Measurements from ENCODE around the gene MYO7A.
"Not testable (repeated sequence)": the region's sequence is repeated elsewhere in the genome, so short reads cannot be mapped to it uniquely, and the experiment has no call there.

Gene MYO7A

DNA sequence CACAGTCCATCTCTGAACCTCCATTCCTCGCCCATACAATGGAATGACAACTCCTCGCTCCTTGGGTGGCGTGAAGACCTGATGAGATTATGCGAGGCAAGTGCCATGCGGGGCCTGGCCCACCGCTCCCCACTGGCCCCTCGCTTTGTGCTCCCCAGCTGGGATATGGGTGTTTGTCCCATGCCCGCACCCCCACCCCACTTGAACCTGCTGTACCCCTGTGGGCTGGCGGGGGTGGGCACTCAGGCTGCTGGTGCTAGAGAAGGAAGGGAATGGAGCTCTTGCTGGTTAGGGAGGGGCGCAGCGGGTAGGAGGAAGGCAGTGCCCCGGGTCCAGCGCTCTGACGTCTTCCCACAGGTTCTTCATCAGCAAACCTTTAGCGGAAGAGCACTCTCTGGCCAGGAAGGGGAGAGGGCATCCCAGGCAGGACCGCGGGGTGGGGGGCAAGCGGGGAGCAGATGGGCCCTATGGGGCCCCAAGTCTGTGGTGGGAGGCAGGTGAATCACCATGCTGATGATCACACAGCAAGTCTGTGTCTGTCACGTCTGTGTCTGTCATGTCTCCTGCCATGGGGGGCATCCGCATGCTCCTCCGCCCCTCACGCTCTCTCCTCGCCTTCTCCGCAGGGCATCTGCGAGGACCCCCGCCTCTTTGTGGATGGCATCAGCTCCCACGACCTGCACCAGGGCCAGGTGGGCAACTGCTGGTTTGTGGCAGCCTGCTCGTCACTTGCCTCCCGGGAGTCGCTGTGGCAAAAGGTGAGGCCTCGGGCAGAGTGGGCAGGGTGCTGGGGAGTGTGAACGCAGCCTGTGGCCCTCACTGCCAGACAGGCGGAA is 34.8 kb upstream of the MYO7A start:
- DNase-seq: no peak

DNA sequence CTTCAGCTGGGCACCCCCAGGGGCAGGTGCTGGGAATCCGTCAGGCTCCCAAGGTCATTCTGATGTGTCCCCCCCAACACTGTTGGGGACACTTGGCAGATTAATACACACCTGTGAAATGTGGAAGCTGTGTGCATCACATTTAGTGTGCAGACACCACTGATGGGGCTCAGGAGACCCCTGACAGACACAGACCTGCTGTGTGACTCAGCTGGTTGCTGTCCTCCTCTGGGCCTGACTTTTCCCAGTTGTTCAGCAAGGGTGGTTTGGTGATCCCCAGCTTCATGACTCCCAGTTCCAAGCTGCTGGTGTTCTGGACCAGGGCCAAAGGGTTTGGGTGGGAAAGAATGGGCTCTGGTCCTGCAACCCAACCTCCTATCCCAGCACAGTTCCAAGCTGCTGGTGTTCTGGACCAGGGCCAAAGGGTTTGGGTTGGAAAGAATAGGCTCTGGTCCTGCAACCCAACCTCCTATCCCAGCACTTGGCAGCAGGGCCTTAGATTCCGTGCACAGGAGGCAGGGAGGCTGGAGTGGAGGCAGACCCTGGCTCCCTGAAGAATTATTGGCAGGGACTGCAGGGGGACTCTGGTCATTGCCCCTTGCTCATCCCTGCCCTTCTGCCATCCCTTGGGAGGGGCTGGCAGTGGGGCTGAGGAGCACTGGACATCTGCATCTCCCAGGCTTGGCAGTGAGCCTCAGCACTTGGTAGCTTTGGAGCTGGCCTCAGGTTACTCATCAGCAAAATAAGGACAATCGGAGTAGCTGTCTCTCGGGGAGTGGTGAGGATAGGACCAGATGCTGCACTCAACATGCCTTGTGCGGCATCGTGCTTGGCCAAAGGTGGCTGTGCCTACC is 33.8 kb upstream of the MYO7A start:
- DNase-seq: no peak

DNA sequence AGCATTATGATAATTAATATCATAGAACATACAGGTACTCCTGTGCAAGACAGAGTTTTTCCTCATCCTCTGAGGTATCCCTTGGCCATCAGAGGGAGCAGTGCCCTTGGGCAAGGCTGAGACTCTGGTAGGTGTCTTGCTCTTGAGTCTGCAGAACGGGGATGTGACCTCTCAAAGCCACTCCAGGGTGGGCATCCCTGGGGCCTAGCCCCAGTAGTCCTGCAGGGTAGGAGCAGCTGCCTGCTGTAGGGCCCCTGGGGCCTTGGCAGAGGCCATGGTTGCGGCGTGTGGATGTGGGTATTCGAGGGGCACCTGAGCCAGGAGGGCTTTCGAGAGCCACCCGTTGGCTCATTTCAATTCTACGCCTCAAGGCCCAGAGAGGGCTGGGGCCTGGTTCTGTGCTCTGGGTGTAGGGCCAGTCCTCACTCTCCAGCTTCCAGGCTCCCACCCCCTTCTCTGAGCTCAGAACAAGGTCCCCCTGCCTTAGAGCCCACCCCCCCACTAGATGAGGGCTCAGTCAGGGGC is 33.1 kb upstream of the MYO7A start:
- no peak for DNase-seq

DNA sequence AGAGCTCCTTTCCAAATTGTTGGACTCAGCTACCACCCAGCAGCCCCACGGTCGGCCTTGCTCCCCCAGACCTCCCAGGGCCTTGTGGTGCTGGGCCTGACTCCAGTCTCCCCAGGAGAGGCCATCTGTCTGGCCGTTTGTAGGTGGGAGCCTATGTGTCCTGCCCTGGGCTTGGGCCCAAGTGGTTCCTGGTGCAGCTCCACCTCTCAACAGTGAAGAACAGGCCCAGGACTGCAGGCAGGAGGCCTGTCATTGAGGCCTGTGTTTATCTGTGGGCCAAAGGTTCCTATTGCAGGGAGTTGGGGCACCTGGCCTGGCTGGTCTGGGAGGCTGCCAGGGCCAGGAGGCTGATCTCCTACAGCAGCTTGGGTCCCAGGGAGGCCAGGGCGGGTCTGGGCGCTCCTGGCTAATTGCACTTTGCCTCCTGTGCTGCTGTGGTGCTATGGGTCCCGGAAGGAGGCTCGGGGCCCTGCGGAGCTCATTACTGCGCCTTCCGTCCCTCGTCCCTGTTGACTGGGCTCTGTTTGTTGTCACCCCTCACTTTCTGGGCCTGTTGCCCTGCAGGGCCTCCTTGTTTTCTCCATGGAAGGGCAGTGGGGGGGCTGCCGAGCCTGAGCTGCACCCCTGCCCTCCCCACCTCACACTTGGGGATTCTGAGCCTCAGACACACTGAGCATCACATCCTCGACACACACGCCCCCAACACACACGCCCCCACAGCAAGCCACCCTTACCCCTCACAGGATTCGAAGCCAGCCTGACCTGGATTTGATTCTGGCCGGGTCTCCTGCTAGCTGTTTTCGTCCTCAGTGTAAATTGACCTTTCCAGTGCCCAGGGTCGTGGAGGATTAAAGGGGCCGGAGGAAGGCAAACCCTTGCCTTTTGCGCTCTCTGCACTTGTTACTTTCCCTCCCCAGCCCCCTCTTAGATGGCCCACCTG is 32.2 kb upstream of the MYO7A start:
- DNase-seq: no peak

DNA sequence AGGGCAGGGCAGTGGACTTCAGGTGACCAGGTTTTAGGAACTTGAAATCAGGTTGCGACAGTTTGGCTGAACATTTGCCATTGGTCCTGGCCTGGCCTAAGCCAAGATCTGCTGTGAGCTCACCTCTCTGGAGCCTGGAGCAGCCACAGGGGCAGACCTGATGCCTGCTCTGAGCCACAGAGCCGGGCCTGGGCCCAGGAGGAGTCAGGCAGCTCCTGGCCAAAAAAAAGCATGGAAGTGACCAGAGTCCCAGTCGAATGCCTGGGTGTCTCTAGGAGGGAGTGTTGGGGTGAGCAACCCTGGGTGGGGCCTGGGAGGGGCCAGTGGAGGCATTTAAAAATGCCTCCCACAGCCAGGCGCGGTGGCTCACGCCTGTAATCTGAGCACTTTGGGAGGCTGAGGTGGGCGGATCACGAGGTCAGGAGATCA is 31.4 kb upstream of the MYO7A start:
- DNase-seq: no peak

DNA sequence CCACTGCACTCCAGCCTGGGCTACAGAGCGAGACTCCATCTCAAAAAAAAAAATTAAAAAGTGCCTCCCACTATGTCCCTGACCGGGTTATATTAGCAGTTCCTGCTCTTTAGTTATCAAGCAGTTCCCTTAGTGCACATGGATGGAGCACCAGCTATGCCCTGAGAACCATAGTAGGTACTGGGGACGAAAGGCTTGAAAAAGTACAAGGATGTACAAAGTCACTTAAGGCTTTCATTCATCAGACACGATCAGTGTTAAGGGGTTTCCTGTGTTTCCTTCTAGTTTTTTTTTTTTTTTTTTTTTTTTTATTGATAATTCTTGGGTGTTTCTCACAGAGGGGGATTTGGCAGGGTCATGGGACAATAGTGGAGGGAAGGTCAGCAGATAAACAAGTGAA is 30.9 kb upstream of the MYO7A start:
- not testable (repeated sequence) for DNase-seq

DNA sequence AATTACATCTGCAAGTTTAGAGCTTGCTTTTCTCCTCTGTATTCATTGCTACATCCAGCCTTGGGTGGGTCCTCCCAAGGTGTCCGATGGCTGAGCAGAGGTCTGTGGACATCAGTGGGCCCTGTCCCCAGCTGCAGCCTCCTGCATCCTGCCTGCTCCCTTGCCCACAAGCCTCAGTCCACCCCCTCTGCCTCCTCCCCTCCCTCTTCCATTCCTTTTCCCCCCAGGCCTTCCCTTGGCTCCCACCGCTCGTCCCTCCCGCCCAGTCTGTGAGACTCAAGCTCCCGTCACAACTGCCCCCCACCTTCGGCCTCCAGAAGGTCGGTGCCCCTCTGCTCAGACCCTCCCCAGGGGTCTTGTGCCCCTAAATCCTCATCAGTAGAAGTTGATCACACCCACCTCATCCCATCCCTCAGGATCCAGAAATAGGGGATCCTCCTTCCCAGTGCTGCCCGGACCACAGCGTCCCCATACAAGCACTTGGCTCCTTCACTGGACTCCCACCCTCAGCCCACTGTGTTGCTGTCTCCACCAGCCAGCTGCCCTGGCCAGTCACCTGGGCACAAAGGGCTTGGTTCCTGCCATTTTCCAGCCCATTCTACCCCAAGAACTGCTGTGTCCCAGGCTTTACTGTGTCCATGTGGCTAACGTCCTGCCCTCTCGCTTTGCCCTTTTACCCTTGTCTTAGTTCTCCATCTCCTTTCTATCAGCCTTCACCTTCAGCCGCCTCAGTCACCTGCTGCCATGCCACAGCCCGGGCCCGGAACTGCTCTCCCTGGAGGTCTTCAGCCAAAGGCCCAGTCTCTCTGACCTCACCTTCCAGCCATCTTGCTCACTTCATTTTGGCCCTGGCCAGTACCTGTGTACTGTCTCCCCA is 27.6 kb upstream of the MYO7A start:
- no peak for DNase-seq

DNA sequence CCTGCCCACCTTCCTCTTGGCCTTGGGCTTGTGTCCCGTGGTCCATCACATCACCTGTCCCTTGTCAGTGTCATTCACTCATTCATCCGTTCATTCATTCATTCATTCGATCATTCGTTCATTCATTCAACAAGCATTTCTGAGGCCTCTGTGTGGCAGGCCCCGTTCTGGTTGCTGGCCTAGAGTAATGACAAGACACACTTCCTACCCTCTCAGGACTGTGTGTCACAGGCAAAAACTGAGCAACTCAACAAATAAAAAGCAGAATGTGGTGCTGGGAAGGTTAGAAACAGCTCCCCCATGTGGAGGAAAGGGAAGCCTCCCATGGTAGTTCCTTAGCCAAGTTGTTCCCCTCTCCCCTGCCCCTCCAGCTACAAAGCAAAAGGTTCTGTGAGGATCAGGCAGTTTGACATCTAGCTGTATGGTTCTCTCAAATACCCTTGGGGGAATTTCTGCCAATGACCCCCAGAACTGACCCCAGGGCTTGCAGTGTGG is 27.0 kb upstream of the MYO7A start:
- DNase-seq: peak; percentile 35

DNA sequence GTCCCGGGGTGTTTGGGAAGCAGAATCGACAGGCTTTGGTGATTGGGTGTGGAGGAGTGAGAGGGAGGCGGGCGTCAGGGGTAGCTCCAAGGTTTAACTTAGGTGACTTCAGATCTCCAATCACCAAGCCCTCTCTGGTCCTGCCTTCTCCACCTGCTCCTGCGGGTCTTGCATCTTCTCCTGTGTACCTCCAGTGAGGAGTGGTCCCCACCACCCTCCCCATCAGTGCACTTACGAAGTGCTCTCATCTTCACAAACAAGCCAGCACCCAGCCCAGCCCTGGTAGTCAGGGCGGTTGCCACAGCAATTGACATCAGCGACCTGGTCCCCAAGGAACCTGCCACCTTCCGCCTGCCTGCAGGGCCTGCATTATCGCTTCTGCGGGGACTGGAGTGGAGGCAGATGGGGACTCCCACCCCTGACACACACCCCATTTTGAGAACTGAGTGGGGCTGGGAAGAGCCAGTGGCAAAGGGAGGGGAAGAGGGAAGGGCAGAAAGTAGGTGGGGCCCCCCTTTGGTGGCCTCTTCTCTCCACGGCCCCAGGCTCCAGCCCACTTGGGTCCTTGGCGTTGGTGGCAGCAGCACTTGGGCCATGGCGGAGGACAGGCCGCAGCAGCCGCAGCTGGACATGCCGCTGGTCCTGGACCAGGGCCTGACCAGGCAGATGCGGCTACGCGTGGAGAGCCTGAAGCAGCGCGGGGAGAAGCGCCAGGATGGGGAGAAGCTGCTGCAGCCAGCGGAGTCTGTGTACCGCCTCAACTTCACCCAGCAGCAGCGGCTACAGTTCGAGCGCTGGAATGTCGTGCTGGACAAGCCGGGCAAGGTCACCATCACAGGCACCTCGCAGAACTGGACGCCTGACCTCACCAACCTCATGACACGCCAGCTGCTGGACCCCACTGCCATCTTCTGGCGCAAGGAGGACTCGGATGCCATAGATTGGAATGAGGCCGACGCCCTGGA is 25.5 kb upstream of the MYO7A start, which contains the start of gene OMP:
Gene OMP (plus strand): TSS at position 595 of the 965 bp plus-strand sequence. CDS start 0 bp downstream, at position 595.
- no peak for DNase-seq

DNA sequence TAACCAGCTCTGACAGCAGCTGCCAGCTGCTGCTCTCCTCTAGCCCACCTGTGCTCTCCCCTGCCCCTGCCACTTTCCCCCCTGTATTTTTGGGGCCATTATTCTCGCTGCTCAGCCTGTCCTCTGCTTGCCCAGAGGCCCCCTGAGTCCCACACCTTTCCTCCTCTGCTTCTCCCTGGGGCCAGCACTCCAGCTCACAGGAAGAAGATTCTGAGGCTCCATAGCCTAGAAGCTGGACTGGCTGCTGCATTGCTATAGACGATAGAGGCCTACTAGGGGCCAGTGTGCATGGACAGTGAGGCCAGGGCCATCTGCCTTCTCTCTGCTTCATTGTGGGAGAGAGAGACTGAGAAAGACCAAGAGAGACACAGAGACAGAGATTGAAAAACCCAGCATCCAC is 24.7 kb upstream of the MYO7A start:
- DNase-seq: no peak

DNA sequence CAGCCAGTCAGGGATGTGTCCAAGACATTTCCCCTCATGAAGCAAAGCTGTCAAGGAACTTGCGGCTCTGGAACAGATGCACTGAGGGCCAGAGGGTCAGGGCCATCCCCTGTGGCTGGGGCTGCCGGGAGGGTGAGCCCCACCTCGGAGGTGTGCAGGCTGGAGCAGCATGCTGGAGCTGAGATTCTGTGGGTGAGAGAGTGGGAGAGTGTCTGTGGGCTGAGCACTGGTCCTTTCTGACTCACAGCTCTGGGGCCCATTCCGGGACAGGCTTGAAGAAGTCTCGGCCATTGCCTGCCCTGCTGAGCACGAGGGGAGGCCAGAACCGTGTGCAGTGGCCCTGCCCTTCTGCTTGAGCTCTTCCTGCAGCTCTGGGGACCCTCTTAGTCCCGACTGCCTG is 23.3 kb upstream of the MYO7A start:
- no peak for DNase-seq

DNA sequence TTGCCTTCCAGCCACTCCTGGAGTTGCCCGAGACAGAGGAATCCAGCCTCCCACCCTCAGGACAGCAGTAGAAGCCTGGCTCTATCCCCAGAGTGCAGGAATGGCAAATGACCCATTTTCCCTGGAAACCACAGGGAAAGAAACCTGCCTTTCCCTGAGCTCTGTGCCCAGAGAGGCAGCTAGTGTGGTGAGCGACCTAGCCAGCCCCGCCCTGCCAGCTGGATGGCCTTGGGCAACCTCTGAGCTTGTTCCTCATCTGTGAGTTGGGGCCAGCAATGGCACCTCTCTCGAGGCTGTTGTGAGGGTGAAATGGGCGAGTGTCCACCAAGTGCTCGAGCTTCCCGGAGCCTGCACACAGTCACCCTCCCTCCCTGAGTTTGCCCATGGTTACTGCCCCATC is 21.7 kb upstream of the MYO7A start:
- no peak for DNase-seq

DNA sequence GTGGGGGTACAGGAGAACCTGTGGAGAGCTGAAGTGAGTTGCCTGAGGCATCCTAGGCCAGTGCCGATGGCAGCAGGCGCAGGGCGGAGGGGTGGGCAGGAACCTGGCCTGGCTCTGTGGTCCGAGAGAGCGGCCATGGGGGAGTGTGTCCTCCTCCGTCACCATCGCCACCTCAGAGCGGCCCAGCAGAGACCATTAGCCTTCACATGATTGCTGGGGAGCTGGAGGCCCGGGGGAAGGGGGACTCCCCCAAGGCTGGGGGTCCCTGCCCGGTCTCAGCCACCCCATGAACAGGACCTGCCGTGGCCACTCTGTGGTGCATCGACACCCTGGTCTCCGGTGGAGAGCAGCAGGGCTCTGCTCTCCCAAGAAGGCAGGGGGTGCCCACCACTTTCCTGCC is 21.3 kb upstream of the MYO7A start:
- DNase-seq: no peak

DNA sequence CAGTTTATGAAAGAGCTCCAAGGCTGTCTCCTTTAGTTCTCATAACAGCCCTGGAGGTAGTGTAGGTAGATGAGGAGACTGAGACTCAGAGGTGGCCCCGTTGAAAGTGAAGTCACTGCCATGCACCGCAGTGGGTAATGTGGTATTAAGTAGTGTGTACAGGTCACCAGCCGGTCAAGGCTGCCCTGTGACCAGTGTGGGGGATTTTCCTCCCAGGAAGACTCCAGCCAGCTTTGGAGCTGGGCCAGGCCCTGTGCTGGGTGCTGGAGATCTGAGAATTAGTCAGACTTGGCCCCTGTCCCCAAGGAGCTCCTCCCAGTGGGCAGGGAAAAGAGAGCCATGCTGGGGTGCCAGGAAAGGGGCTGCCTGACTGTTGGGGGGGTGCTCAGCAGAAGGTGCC is 20.1 kb upstream of the MYO7A start:
- DNase-seq: no peak

DNA sequence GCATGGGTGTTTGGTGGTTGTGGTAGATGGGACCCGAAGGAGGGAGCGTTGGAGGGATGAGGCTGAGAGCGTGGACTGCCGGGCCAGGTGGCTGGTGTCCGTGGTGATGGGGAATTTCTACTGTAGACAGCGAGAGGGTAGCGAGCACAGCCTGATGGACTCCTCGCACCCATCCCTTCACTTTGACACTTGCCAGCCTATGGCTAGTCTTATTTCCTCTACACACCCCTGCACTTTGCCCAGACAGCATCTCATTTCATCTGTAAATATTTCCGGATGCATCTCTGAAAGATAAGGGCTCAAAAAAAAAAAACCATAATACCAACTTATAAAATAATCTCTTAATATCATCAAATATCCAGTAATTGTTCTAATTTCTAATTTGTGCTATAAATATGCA is 19.6 kb upstream of the MYO7A start:
- DNase-seq: no peak

DNA sequence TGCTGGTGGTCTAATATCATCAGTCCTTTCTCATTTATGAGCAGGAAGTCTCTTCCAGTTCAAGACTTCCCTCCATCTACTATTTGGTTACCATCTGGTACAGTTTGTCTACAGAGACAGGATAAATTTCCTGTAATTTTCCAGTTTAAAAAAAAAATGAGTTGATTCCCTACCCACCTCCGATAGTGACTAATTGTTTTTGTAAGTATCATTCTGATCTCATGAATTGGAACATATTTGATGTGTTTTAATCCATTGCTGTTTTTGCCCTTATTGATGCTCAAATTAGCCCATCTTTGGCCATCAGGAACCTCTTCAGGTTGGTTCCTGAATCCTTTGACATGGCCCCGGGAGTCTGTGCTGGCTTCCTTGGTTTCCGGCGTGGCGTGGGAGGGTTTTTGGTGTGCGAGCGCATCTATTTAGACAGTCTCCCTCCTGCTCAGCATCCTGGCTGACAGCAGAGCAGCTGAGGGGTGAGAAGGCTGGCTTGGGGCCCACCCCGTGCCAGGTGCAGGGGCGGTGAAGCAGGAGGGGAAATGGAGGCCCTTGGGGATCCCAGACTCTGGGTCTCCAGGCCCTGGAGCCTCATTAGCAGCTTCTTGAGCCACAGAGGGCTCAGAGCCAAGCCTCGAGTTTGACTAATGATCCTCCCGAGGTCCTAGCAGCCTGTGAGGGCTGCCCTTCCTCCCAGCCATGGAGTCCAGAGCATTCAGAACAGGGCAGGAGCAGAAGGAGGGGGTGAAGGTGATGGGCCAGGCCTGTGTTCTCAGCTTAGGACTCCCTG is 18.6 kb upstream of the MYO7A start:
- no peak for DNase-seq

DNA sequence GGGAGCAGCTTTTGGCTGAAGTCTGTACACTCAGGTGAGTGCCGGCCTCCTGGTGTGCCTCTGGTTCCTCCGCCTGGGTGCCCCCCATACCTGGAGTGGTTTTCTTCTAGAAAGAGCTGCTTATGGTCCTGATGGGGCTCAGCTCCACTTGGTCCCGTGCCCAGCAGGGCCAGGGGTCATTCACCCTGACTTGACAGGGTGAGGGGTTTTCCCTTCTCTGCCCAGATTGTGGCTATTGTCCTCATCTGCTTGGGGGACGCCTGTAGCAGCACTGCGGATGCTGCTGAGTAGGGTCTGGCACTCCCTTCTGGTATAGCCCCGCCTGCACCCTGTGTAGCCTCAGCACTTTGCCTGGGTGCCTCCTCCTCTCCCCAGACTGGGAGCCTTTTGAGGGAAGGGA is 17.2 kb upstream of the MYO7A start:
- DNase-seq: no peak

DNA sequence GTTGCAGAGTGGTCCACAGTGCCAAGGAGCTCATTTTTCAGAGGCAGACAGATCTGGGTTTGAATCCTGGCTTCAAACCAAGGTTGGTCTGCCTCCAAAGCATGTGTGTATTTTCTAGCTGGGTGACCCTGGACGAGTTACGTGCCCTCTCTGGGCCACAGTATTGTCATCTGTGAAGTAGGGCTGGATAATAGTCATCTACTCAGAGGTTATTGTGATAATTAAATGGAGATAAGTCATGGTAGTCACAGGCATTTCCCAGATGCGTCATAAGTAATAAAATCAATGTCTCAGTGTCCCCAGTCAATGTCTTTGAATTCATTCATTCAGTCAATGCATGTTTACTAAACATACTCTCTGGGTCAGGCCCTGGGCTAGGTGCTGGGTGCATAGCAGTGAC is 16.8 kb upstream of the MYO7A start:
- DNase-seq: no peak

DNA sequence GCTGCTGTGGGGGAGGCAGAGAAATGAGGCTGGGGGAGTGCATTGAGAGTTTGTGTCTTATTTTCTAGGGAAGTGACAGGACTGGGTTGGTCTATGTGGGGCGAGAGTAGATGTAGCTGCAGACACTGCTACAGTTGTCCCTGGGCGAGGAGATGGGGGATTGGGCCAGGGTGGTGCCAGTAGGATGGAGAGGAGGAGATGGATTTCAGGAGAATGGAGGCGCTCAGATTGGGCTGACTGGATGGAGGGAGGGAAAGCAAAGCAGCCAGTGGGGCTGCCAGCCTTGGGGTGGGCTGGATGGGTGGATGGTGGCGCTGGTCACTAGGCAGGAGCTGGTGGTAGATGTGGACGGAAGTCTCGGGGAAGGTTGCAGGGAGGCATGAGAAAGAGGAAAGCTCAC is 16.1 kb upstream of the MYO7A start:
- DNase-seq: no peak

Measured in GDM1 (cell line).